GM18519 (cell line): ENCODE measurements around the gene TIAM2.

Experiments
- ATAC-seq: cut with Tn5 transposase; IDR thresholded peaks from one replicate; pipeline ENCODE4 v1.9.1; 2021; ENCODE audit warnings: mild to moderate bottlenecking, moderate library complexity; ENCODE audit not compliant: unreplicated experiment, low FRiP score

TIAM2 gene

GRCh38 chr6:155270561-155271091, 275.5 kb downstream of the TIAM2 start:
- no peak for ATAC-seq

DNA sequence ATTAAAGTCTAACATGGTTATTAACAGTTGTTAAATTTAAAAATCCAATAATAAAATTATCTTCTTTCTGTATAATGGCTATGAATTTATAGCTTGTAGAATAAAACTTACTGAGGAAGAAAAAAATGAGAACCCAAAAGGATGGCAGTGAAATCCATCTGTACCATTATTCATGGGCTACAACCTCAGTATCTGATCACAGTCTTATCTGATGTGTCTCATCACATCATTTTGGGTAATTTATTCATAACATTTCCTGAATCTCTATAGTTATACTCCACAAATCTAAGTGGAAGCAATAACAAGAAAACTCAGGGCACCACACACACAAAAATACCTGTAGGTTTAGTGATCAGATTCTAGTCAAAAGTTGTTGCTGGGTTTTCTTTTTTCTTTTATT, 276.0 kb downstream of the TIAM2 start:
- no peak for ATAC-seq

DNA sequence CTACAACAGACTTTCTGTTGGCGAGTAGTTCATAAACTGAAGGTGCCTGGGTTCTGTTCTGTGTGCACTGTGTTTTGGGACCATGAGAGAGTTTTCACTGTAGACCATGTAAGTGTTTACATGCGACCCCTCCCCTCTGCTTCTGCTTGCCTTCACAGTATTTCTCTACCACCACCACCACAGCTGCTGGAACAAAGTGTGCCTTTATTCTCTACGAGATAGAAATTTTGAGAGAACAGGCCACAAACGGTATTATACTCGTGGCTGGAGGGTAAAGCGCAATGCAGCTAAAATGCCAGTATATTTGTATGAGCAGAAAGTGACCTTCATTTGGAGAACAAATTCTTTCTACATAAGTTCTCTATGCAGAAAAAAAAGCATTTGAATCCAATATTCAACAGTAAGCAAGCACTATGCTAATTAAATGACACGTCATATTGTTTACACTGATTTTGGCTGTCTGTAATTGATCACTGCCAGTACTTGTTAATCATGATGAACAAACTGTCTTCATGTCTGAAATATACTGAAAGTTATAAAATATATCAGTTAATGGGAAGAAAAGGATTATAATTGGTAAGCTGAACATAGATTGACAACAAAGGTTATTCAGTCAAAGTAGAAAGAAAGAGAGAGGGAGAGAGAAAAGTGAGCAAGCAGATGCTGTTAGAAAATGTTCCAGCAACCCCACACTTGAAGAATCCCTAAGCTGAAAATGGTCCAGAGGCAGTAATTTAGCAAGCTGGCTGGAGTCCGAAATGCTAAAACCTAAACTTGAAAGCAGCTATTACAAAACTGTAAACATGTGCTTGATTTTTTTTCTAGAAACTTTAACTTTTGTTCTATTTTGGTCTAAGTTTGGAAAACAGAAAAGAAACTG, 277.5 kb downstream of the TIAM2 start:
- no peak for ATAC-seq

GRCh38 chr6:155273431-155273830, 278.3 kb downstream of the TIAM2 start:
- ATAC-seq: no peak

- no peak for ATAC-seq
Measured at GRCh38 chr6:155274106-155274505, 279.0 kb downstream of the TIAM2 start.

- ATAC-seq: no peak
Measured at GRCh38 chr6:155274533-155274932, 279.4 kb downstream of the TIAM2 start.

GRCh38 chr6:155275808-155276480, 280.8 kb downstream of the TIAM2 start:
- no peak for ATAC-seq

- ATAC-seq: no peak
Measured at GRCh38 chr6:155276638-155277037, 281.5 kb downstream of the TIAM2 start.

- no peak for ATAC-seq
Measured at GRCh38 chr6:155278319-155279049, 283.4 kb downstream of the TIAM2 start.

DNA sequence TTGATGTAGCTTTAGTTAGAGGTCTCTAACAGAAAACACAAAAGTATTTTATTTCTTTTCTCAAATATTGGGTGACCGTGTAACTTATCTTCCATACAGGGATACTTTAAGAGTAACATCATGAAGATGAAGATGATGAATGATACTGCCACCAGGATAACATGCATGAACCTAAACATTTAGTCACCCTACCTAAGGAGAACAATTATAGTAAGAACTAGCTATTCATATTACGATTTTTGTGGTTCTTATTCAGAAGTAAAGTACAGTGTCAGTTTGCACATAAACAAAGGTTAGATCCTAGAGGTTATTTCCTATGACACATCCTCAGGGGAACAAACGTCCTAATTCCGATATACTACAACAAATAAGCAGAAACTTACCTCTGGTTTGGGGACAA, 289.7 kb downstream of the TIAM2 start:
- ATAC-seq: no peak

GRCh38 chr6:155287762-155288161, 292.6 kb downstream of the TIAM2 start:
- ATAC-seq: no peak

GRCh38 chr6:155290491-155290890, 295.4 kb downstream of the TIAM2 start:
- no peak for ATAC-seq

- ATAC-seq: no peak
Measured at GRCh38 chr6:155291291-155291690, 296.2 kb downstream of the TIAM2 start.

- no peak for ATAC-seq
Measured at GRCh38 chr6:155292711-155293110, 297.6 kb downstream of the TIAM2 start.

GRCh38 chr6:155297669-155298068, 302.6 kb downstream of the TIAM2 start:
- no peak for ATAC-seq

GRCh38 chr6:155301867-155302266, 306.8 kb downstream of the TIAM2 start:
- no peak for ATAC-seq

- ATAC-seq: no peak
Measured at GRCh38 chr6:155303361-155303870, 308.3 kb downstream of the TIAM2 start.

- no peak for ATAC-seq
Measured at GRCh38 chr6:155306958-155307357, 311.8 kb downstream of the TIAM2 start.
